H1 (cell line): ENCODE data around the gene SEMA3G. TPM values are rescaled to one million over a fixed set of nuclear protein-coding genes. Genes with fewer than 3 reads are reported as not detected.

Experiments used
- CTCF ChIA-PET: fragments of 300-600 bp; sonication (Branson Sonifier 250); formaldehyde crosslinking; loops from one replicate; lab custom pipeline; 2021; ENCODE audit not compliant: partially characterized antibody; lab: Charles Lee
- POLR2A ChIA-PET: fragments of 300-600 bp; sonication (Branson Sonifier 250); formaldehyde crosslinking; loops from one replicate; lab custom pipeline; 2021; ENCODE audit warnings: inconsistent platforms; ENCODE audit not compliant: partially characterized antibody; lab: Charles Lee
- DNase-seq, 2 experiments: peaks; one replicate each; pipeline versions ENCODE4 v3.0.0 to v3.0.0-alpha.2; 2010 to 2022; ENCODE audit warnings: low spot score in 2 of 2, low read depth in 1 of 2, mixed read lengths in 1 of 2
- FAIRE-seq: peaks from 2 replicates; lab custom pipeline; 2011; peaks lifted over from hg19 to GRCh38; lab: Jason Lieb, UNC
- H2AFZ ChIP-seq: 2 replicates; pipeline ENCODE4 v1.8.1; 2012; ENCODE audit warnings: low read length, inconsistent platforms
- H2AK5ac ChIP-seq: 2 replicates; pipeline ENCODE4 v1.6.1; 2013; ENCODE audit warnings: low read depth, low read length
- H2BK120ac ChIP-seq: replicated peaks from 2 replicates; pipeline ENCODE3; 2013; ENCODE audit warnings: low read depth, low read length, inconsistent platforms
- H2BK12ac ChIP-seq: 2 replicates; pipeline ENCODE4 v1.6.1; 2013; ENCODE audit warnings: low read depth, low read length
- H2BK15ac ChIP-seq: 2 replicates; pipeline ENCODE4 v1.6.1; 2013; ENCODE audit warnings: low read length
- H2BK20ac ChIP-seq: 2 replicates; pipeline ENCODE4 v1.6.1; 2013; ENCODE audit warnings: low read length
- H2BK5ac ChIP-seq: 2 replicates; pipeline ENCODE4 v1.6.1; 2013; ENCODE audit warnings: low read depth, low read length
- H3K14ac ChIP-seq: 2 replicates; pipeline ENCODE4 v1.6.1; 2013; ENCODE audit warnings: inconsistent platforms; ENCODE audit not compliant: insufficient read length
- H3K18ac ChIP-seq: 2 replicates; pipeline ENCODE4 v1.6.1; 2013; ENCODE audit warnings: low read length; ENCODE audit errors: extremely low read depth
- H3K23ac ChIP-seq: 2 replicates; pipeline ENCODE4 v1.6.1; 2013; ENCODE audit warnings: inconsistent platforms; ENCODE audit not compliant: insufficient read length
- H3K23me2 ChIP-seq: 2 replicates; pipeline ENCODE4 v1.6.1; 2013; ENCODE audit warnings: low read depth, low read length
- H3K27ac ChIP-seq: 2 replicates; pipeline ENCODE4 v1.6.1; 2011; ENCODE audit warnings: low read depth, low read length, inconsistent platforms
- H3K27me3 ChIP-seq, 4 experiments: replicated peaks in 1 of 4; 1 replicate in 1 of 4; 2 replicates in 3 of 4; pipeline versions ENCODE4 v1.6.1 to v1.8.1; 2011 to 2013; ENCODE audit warnings: low read length in 3 of 4, mild to moderate bottlenecking in 3 of 4, inconsistent platforms in 2 of 4, mixed read lengths in 2 of 4, moderate library complexity in 1 of 4; ENCODE audit not compliant: control insufficient read depth in 3 of 4, insufficient read depth in 3 of 4; ENCODE audit errors: extremely low read depth in 1 of 4
- H3K36me3 ChIP-seq, 4 experiments: 2 replicates each; pipeline versions ENCODE4 v1.6.1 to v1.8.1; 2011 to 2013; ENCODE audit warnings: mild to moderate bottlenecking in 4 of 4, low read length in 3 of 4, moderate library complexity in 2 of 4, control low read depth in 1 of 4, inconsistent platforms in 1 of 4; ENCODE audit not compliant: insufficient read depth in 4 of 4, control insufficient read depth in 2 of 4
- H3K4ac ChIP-seq: replicated peaks from 2 replicates; pipeline ENCODE3; 2013; ENCODE audit warnings: low read length, low read depth, mixed read lengths, inconsistent platforms; ENCODE audit not compliant: insufficient read length
- H3K4me1 ChIP-seq, 4 experiments: replicated peaks in 1 of 4; 1 replicate in 1 of 4; 2 replicates in 3 of 4; pipeline versions ENCODE4 v1.6.1 to v1.8.1; 2011 to 2013; ENCODE audit warnings: low read length in 3 of 4, inconsistent platforms in 2 of 4, mixed read lengths in 1 of 4; ENCODE audit not compliant: insufficient read depth in 4 of 4, control insufficient read depth in 3 of 4
- H3K4me2 ChIP-seq, 2 experiments: 2 replicates each; pipeline versions ENCODE4 v1.6.1 to v1.8.1; 2011 to 2013; ENCODE audit warnings: low read depth in 2 of 2, low read length in 2 of 2, control low read depth in 1 of 2, inconsistent platforms in 1 of 2, mild to moderate bottlenecking in 1 of 2; ENCODE audit not compliant: insufficient read depth in 1 of 2
- H3K4me3 ChIP-seq, 4 experiments: fragments of 200-600, 300-600 bp in 1 of 4; sonication (generic), shearing (Covaris generic), sonication (Bioruptor Twin) in 1 of 4; 2 replicates each; pipeline versions ENCODE4 v1.5.1 to v1.8.1; 2011 to 2016; ENCODE audit warnings: low read length in 4 of 4, low read depth in 3 of 4, control low read depth in 2 of 4, inconsistent platforms in 2 of 4, mild to moderate bottlenecking in 2 of 4, mixed read lengths in 1 of 4, moderate library complexity in 1 of 4; ENCODE audit not compliant: insufficient read depth in 2 of 4; ENCODE audit errors: extremely low read depth in 1 of 4
- H3K56ac ChIP-seq: replicated peaks from 2 replicates; pipeline ENCODE3; 2013; ENCODE audit warnings: low read depth, mild to moderate bottlenecking, mixed read lengths, low read length, inconsistent platforms; ENCODE audit not compliant: insufficient read length
- H3K79me1 ChIP-seq: 2 replicates; pipeline ENCODE4 v1.6.1; 2013; ENCODE audit warnings: low read depth, low read length, control low read depth
- H3K79me2 ChIP-seq, 2 experiments: 2 replicates each; pipeline versions ENCODE4 v1.6.1 to v1.8.1; 2012 to 2013; ENCODE audit warnings: low read length in 2 of 2, mild to moderate bottlenecking in 2 of 2, inconsistent platforms in 1 of 2; ENCODE audit not compliant: insufficient read depth in 2 of 2, control insufficient read depth in 1 of 2
- H3K9ac ChIP-seq, 4 experiments: replicated peaks in 1 of 4; 1 replicate in 1 of 4; 2 replicates in 3 of 4; pipeline versions ENCODE4 v1.6.1 to v1.8.1; 2011 to 2013; ENCODE audit warnings: low read depth in 3 of 4, low read length in 3 of 4, control low read depth in 2 of 4, mild to moderate bottlenecking in 2 of 4, moderate library complexity in 2 of 4, inconsistent platforms in 1 of 4; ENCODE audit errors: extremely low read depth in 1 of 4
- H3K9me3 ChIP-seq, 2 experiments: 2 replicates each; pipeline versions ENCODE4 v1.6.1 to v1.8.1; 2012 to 2013; ENCODE audit warnings: mild to moderate bottlenecking in 2 of 2, moderate library complexity in 2 of 2, control low read depth in 1 of 2, inconsistent platforms in 1 of 2, low read depth in 1 of 2, low read length in 1 of 2, mixed read lengths in 1 of 2; ENCODE audit not compliant: insufficient read depth in 2 of 2
- H4K20me1 ChIP-seq, 2 experiments: replicated peaks in 1 of 2; 2 replicates each; pipeline versions ENCODE3 to v1.8.1; 2011 to 2013; ENCODE audit warnings: inconsistent platforms in 2 of 2, low read length in 2 of 2, mild to moderate bottlenecking in 1 of 2; ENCODE audit not compliant: insufficient read depth in 2 of 2, control insufficient read depth in 1 of 2
- H4K5ac ChIP-seq: 2 replicates; pipeline ENCODE4 v1.6.1; 2013; ENCODE audit warnings: low read length, low read depth, mixed read lengths, inconsistent platforms; ENCODE audit not compliant: insufficient read length
- H4K8ac ChIP-seq: 2 replicates; pipeline ENCODE4 v1.8.0; 2013; ENCODE audit warnings: mild to moderate bottlenecking, moderate library complexity, low read length, inconsistent platforms; ENCODE audit not compliant: insufficient read depth; ENCODE audit errors: extremely low read depth
- H4K91ac ChIP-seq: replicated peaks from 2 replicates; pipeline ENCODE3; 2013; ENCODE audit warnings: low read length, mixed read lengths, inconsistent platforms; ENCODE audit not compliant: insufficient read length
- EP300 ChIP-seq, 2 experiments: IDR thresholded peaks; 1 replicate in 1 of 2; 2 replicates in 1 of 2; pipeline ENCODE4 v1.6.1; 2011 to 2012; ENCODE audit warnings: low read depth in 2 of 2, low read length in 2 of 2, mild to moderate bottlenecking in 2 of 2, borderline replicate concordance in 1 of 2, inconsistent platforms in 1 of 2, moderate library complexity in 1 of 2
- JUN ChIP-seq: IDR thresholded peaks from 2 replicates; pipeline ENCODE4 v1.6.1; 2011; ENCODE audit warnings: low read depth, mild to moderate bottlenecking, improper control_type of control experiment, low read length
- SIN3A ChIP-seq, 2 experiments: IDR thresholded peaks in 1 of 2; conservative IDR thresholded peaks in 1 of 2; 2 replicates each; pipeline ENCODE4 v1.6.1; 2011 to 2012; ENCODE audit warnings: low read length in 2 of 2, improper control_type of control experiment in 1 of 2, low read depth in 1 of 2, mild to moderate bottlenecking in 1 of 2
- WGBS, 2 experiments: shearing (Covaris generic) in 1 of 2; methylation state at CpG; one replicate each; pipeline versions ENCODE4 v1.1.6 to v1.1.7; 2013 to 2015; ENCODE audit warnings: low lambda C conversion rate in 2 of 2, mixed read lengths in 2 of 2, inconsistent platforms in 1 of 2, low coverage in 1 of 2, missing lambda C conversion rate in 1 of 2; ENCODE audit not compliant: insufficient replicate concordance in 2 of 2, insufficient coverage in 1 of 2, insufficient read length in 1 of 2; ENCODE audit errors: extremely low coverage in 1 of 2, missing lambda C conversion rate in 1 of 2; 5-methylcytosine and 5-hydroxymethylcytosine counted together
- polyA plus RNA-seq, 7 experiments: library from polyadenylated mRNA; depleted of rRNA in 3 of 7; stranded (reverse) in 5 of 7; unstranded in 2 of 7; fragments of >200 nt in 5 of 7; fragments of 200-250 nt in 2 of 7; gene quantifications; 1 replicate in 5 of 7; 2 replicates in 1 of 7; 4 replicates in 1 of 7; pipeline versions ENCODE4 v1.2.1 to v1.2.3, GENCODE V29; 2011 to 2013; ENCODE audit warnings: missing spikeins in 2 of 7, mixed read lengths in 2 of 7
- total RNA-seq: library from RNA; stranded (reverse); fragmentation: NEBNext Ultra II Directional; extraction: Animal tissue kit (Norgen Biotek cat#: 25700); gene quantifications from 2 replicates; pipeline ENCODE4 v1.2.1, GENCODE V29; 2021

SEMA3G gene
- total and polyA plus RNA-seq, 2 of the 8 experiments (the other 6 are each of a cell fraction or from before 2014, with no cell fraction given) = 0.95 to 1.5 TPM

- no peak overlapping the region for H2BK5ac ChIP-seq
- H3K4me3 ChIP-seq = no peak overlapping the region
- H3K36me3 ChIP-seq = no peaks in the 10 kb centered on the region
- WGBS, 2 experiments = 93% methylated on average over 7 of the region's 7 CpGs; no CpG with 5 or more reads in 1 of the 2 experiments
- POLR2A ChIA-PET = interaction anchor here (10.5 kb wide), 1 partner anchor 16 kb away, joined by 112 read pairs; the partner anchor contains the start of gene SEMA3G
- H3K14ac ChIP-seq = no peak overlapping the region
- H3K9ac ChIP-seq = no peak overlapping the region
- CTCF ChIA-PET = interaction anchor here (0.7 to 4.4 kb wide), 10 partner anchors 9 to 414 kb away, joined by 3 to 23 read pairs (median 4); no protein-coding TSS in a partner anchor
- H3K79me2 ChIP-seq = no peaks in the 10 kb centered on the region
- H3K27ac ChIP-seq = no peak overlapping the region
- no peak overlapping the region for H2AFZ ChIP-seq
- no peaks in the 10 kb centered on the region for H3K27me3 ChIP-seq
- H3K79me1 ChIP-seq = no peaks in the 10 kb centered on the region
- peak overlapping the region; percentile 43; the same call in 1 of the 2 replicates for H4K8ac ChIP-seq
- DNase-seq (no peak), FAIRE-seq (no peak)
- H3K4me1 ChIP-seq = no peaks in the 10 kb centered on the region; a peak in 1 of 7 replicates
- no peaks in the 10 kb centered on the region for H3K23me2 ChIP-seq
- no peak overlapping the region for H3K18ac ChIP-seq
- no peak overlapping the region for H2BK20ac ChIP-seq
- no peaks in the 10 kb centered on the region for H3K9me3 ChIP-seq
- no peak overlapping the region for H3K4ac ChIP-seq
- H2BK15ac ChIP-seq = no peak overlapping the region
- no peak overlapping the region for H4K91ac ChIP-seq
- H3K4me2 ChIP-seq = no peak overlapping the region
- no peak overlapping the region for H2BK120ac ChIP-seq
- no peak overlapping the region for H3K56ac ChIP-seq
- H4K20me1 ChIP-seq = no peaks in the 10 kb centered on the region
- no peak overlapping the region for H2AK5ac ChIP-seq
- H4K5ac ChIP-seq = no peak overlapping the region
- no peak overlapping the region for H2BK12ac ChIP-seq
- H3K23ac ChIP-seq = no peak overlapping the region
- TF ChIP-seq JUN (no peak), EP300 (IDR thresholded peaks at IDR 0.05; ENCODE audit: borderline replicate concordance in 1 of 2, low read depth in 2 of 2, low read length in 2 of 2) (no peak), SIN3A (conservative IDR thresholded peaks at IDR 0.05 in 1 of 2, IDR thresholded peaks at IDR 0.05 in 1 of 2; ENCODE audit: low read depth in 1 of 2, low read length in 2 of 2) (no peak)
Measured at GRCh38 chr3:52429779-52430415, 15.0 kb downstream of the SEMA3G start.
